HEK293 (cell line): ENCODE data around the gene AGAP1.

Experiments
- CTCF ChIA-PET: fragments of 350-600 bp; formaldehyde crosslinking; extraction: SDS; loops from one replicate; lab custom pipeline; 2021; ENCODE audit warnings: antibody characterized with exemption; lab: Yijun Ruan, JAX
- POLR2A ChIA-PET: fragments of 300-600 bp; formaldehyde crosslinking; extraction: SDS; loops from one replicate; lab custom pipeline; 2020; ENCODE audit warnings: antibody characterized with exemption, inconsistent platforms; lab: Yijun Ruan, JAX
- H3K27ac ChIP-seq: fragments of 200-500 bp; sonication (Bioruptor generic); 2 replicates; pipeline ENCODE4 v1.5.1; 2014; ENCODE audit warnings: low read depth, low read length, control low read depth, inconsistent platforms; ENCODE audit errors: extremely low read depth
- H3K36me3 ChIP-seq, 2 experiments: fragments of 200-500 bp in 1 of 2; sonication (Bioruptor generic) in 1 of 2; 1 replicate in 1 of 2; 2 replicates in 1 of 2; pipeline ENCODE4 v1.5.1; 2014 to 2017; ENCODE audit warnings: inconsistent platforms in 2 of 2, low read length in 2 of 2; ENCODE audit not compliant: control insufficient read depth in 2 of 2, insufficient read depth in 1 of 2
- H3K4me1 ChIP-seq: fragments of 200-500 bp; sonication (Bioruptor generic); 2 replicates; pipeline ENCODE4 v1.5.1; 2014; ENCODE audit warnings: mild to moderate bottlenecking, low read length, inconsistent platforms; ENCODE audit not compliant: control insufficient read depth, insufficient read depth
- H3K4me3 ChIP-seq: 2 replicates; pipeline ENCODE4 v1.5.1; 2011; ENCODE audit warnings: low read depth, mild to moderate bottlenecking, control low read depth, low read length, moderate library complexity
- H3K9me3 ChIP-seq: fragments of 200-500 bp; sonication (Bioruptor generic); 2 replicates; pipeline ENCODE4 v1.5.1; 2014; ENCODE audit warnings: low read depth, low read length, inconsistent platforms; ENCODE audit not compliant: control insufficient read depth, insufficient read depth
- CTCF ChIP-seq: fragments of 450-650 bp; formaldehyde crosslinking; IDR thresholded peaks from 2 replicates; pipeline ENCODE4 v1.5.1; 2016; ENCODE audit warnings: missing biosample characterization, missing genetic modification characterization
- HOXC10 ChIP-seq: sonication (generic); formaldehyde crosslinking; IDR thresholded peaks from 2 replicates; pipeline ENCODE4 v1.8.1; 2023; ENCODE audit warnings: mild to moderate bottlenecking, missing genetic modification reagents
- KLF17 ChIP-seq: fragments of 450-650 bp; formaldehyde crosslinking; IDR thresholded peaks from 2 replicates; pipeline ENCODE4 v1.5.1; 2016; ENCODE audit warnings: missing biosample characterization, missing genetic modification characterization
- KLF8 ChIP-seq: fragments of 450-650 bp; formaldehyde crosslinking; IDR thresholded peaks from 2 replicates; pipeline ENCODE4 v1.5.1; 2016; ENCODE audit warnings: missing biosample characterization, missing genetic modification characterization
- PRDM4 ChIP-seq: fragments of 450-650 bp; formaldehyde crosslinking; IDR thresholded peaks from 2 replicates; pipeline ENCODE4 v1.5.1; 2017; ENCODE audit warnings: missing biosample characterization, missing genetic modification characterization
- ZEB2 ChIP-seq: fragments of 450-650 bp; formaldehyde crosslinking; IDR thresholded peaks from 2 replicates; pipeline ENCODE4 v1.5.1; 2016; ENCODE audit warnings: missing biosample characterization, missing genetic modification characterization
- ZFP41 ChIP-seq: fragments of 450-650 bp; formaldehyde crosslinking; IDR thresholded peaks from 2 replicates; pipeline ENCODE4 v1.5.1; 2016; ENCODE audit warnings: missing biosample characterization, missing genetic modification characterization, borderline replicate concordance
- ZNF114 ChIP-seq: fragments of 450-650 bp; formaldehyde crosslinking; IDR thresholded peaks from 2 replicates; pipeline ENCODE4 v1.5.0; 2017; ENCODE audit warnings: missing biosample characterization, missing genetic modification characterization
- ZNF146 ChIP-seq: fragments of 450-650 bp; formaldehyde crosslinking; IDR thresholded peaks from 2 replicates; pipeline ENCODE4 v1.5.1; 2016; ENCODE audit warnings: missing biosample characterization, missing genetic modification characterization
- ZNF157 ChIP-seq: fragments of 450-650 bp; formaldehyde crosslinking; IDR thresholded peaks from 2 replicates; pipeline ENCODE4 v1.5.1; 2016; ENCODE audit warnings: missing biosample characterization, missing genetic modification characterization
- ZNF175 ChIP-seq: fragments of 450-650 bp; formaldehyde crosslinking; IDR thresholded peaks from 2 replicates; pipeline ENCODE4 v1.5.1; 2016; ENCODE audit warnings: missing biosample characterization, missing genetic modification characterization
- ZNF19 ChIP-seq: fragments of 450-650 bp; formaldehyde crosslinking; IDR thresholded peaks from 2 replicates; pipeline ENCODE4; 2016; ENCODE audit warnings: missing biosample characterization, missing genetic modification characterization, low read depth
- ZNF239 ChIP-seq: fragments of 450-650 bp; formaldehyde crosslinking; IDR thresholded peaks from 2 replicates; pipeline ENCODE4 v1.5.1; 2016; ENCODE audit warnings: missing biosample characterization, missing genetic modification characterization
- ZNF280C ChIP-seq: fragments of 450-650 bp; formaldehyde crosslinking; IDR thresholded peaks from 2 replicates; pipeline ENCODE4 v1.5.1; 2016; ENCODE audit warnings: missing biosample characterization, missing genetic modification characterization
- ZNF510 ChIP-seq: fragments of 450-650 bp; formaldehyde crosslinking; IDR thresholded peaks from 2 replicates; pipeline ENCODE4 v1.5.1; 2018; ENCODE audit warnings: mild to moderate bottlenecking, missing genetic modification characterization, missing biosample characterization; ENCODE audit not compliant: insufficient replicate concordance
- ZNF585B ChIP-seq: fragments of 450-650 bp; formaldehyde crosslinking; IDR thresholded peaks from 2 replicates; pipeline ENCODE4 v1.5.1; 2016; ENCODE audit warnings: missing biosample characterization, missing genetic modification characterization
- ZNF785 ChIP-seq: fragments of 450-650 bp; formaldehyde crosslinking; IDR thresholded peaks from 2 replicates; pipeline ENCODE4 v1.5.1; 2016; ENCODE audit warnings: missing biosample characterization, missing genetic modification characterization
- ZNF791 ChIP-seq: fragments of 450-650 bp; formaldehyde crosslinking; IDR thresholded peaks from 2 replicates; pipeline ENCODE4 v1.5.1; 2016; ENCODE audit warnings: missing biosample characterization, missing genetic modification characterization
- ZSCAN5A ChIP-seq: fragments of 450-650 bp; formaldehyde crosslinking; IDR thresholded peaks from 2 replicates; pipeline ENCODE4 v1.5.1; 2016; ENCODE audit warnings: missing biosample characterization, missing genetic modification characterization

The AGAP1 gene

GRCh38 chr2:235564066-235564465, 70.2 kb downstream of the AGAP1 start:
- Histone ChIP-seq H3K4me3 (no peak overlapping the region), H3K4me1 (peaks cover 17% of the 10 kb centered on the region), H3K36me3 (peaks cover 0 to 6% of the 10 kb centered on the region in 2 experiments; a peak in 2 of 3 replicates), H3K9me3 (no peaks in the 10 kb centered on the region), H3K27ac (no peak overlapping the region)
- ChIA-PET POLR2A (no interaction called here), CTCF (interaction anchor here (0.6 to 1.4 kb wide), 3 partner anchors 11 to 12 kb away, joined by 3 read pairs; no protein-coding TSS in a partner anchor)
- TF ChIP-seq ZNF585B (tag by site-specific recombination) = no peak
- TF ChIP-seq ZNF791 (tag by site-specific recombination) = no peak
- no peak for TF ChIP-seq ZNF114 (tag by site-specific recombination)
- TF ChIP-seq ZFP41 (tag by site-specific recombination) = no peak
- TF ChIP-seq ZSCAN5A (tag by site-specific recombination) = no peak
- TF ChIP-seq PRDM4 (tag by site-specific recombination) = no peak
- no peak for TF ChIP-seq CTCF (tag by site-specific recombination)
- no peak for TF ChIP-seq HOXC10 (CRISPR knock-in tag)
- TF ChIP-seq KLF17 (tag by site-specific recombination) = no peak
- no peak for TF ChIP-seq ZNF157 (tag by site-specific recombination)
- no peak for TF ChIP-seq ZNF785 (tag by site-specific recombination)
- no peak for TF ChIP-seq ZNF175 (tag by site-specific recombination)
- TF ChIP-seq ZNF280C (tag by site-specific recombination) = no peak
- TF ChIP-seq ZNF19 = no peak
- TF ChIP-seq ZNF510 (tag by site-specific recombination) = no peak
- no peak for TF ChIP-seq KLF8 (tag by site-specific recombination)
- no peak for TF ChIP-seq ZEB2 (tag by site-specific recombination)
- TF ChIP-seq ZNF146 (tag by site-specific recombination) = no peak
- no peak for TF ChIP-seq ZNF239 (tag by site-specific recombination)
